ENCODE results near the gene CACNB2. TPM values are rescaled to one million over a fixed set of nuclear protein-coding genes. Genes with fewer than 3 reads are reported as not detected.

The CACNB2 gene
- total RNA-seq, 1 donor from 2014 or later = not detected

GRCh38 chr10:18400906-18401245, 260.7 kb downstream of the CACNB2 start:
- peaks cover 5% of the 10 kb centered on the region for H3K4me1 Mint-ChIP-seq
- peaks cover 10% of the 10 kb centered on the region for H3K27me3 Mint-ChIP-seq
- ATAC-seq (ENCODE audit: low read depth) = no peak

GRCh38 chr10:18401416-18402195, 261.4 kb downstream of the CACNB2 start:
- H3K27ac Mint-ChIP-seq = no peak overlapping the region

More at GRCh38 chr10:18400906-18401245, 260.7 kb downstream of the CACNB2 start:
- TF ChIP-seq CTCF (IDR thresholded peaks at IDR 0.05) = no peak
- H3K4me3 Mint-ChIP-seq = no peak overlapping the region
- no peak overlapping the region for H3K27ac Mint-ChIP-seq
- DNase-seq = no peak
- H3K9me3 Mint-ChIP-seq = no peaks in the 10 kb centered on the region
- ChIA-PET CTCF (no interaction called here), POLR2A (no interaction called here)
- intact Hi-C loops (cut with micrococcal nuclease) = no loop called here
- H3K36me3 Mint-ChIP-seq (ENCODE audit: low read depth) = no peaks in the 10 kb centered on the region

GRCh38 chr10:18402853-18403252, 262.6 kb downstream of the CACNB2 start:
- H3K9me3 Mint-ChIP-seq = no peaks in the 10 kb centered on the region
- CTCF ChIA-PET = no interaction called here
- no peaks in the 10 kb centered on the region for H3K36me3 Mint-ChIP-seq (ENCODE audit: low read depth)
- TF ChIP-seq CTCF (IDR thresholded peaks at IDR 0.05) = no peak
- DNase-seq = no peak
- H3K4me1 Mint-ChIP-seq = peaks cover 5% of the 10 kb centered on the region
- H3K27ac Mint-ChIP-seq = no peak overlapping the region
- intact Hi-C loops (cut with micrococcal nuclease) = no loop called here
- H3K27me3 Mint-ChIP-seq = peaks cover 10% of the 10 kb centered on the region
- H3K4me3 Mint-ChIP-seq = no peak overlapping the region
- no peak for ATAC-seq (ENCODE audit: low read depth)
- POLR2A ChIA-PET = no interaction called here

More at GRCh38 chr10:18401416-18402195, 261.4 kb downstream of the CACNB2 start:
- intact Hi-C loops (cut with micrococcal nuclease) = no loop called here
- TF ChIP-seq CTCF (IDR thresholded peaks at IDR 0.05) = no peak
- POLR2A ChIA-PET = no interaction called here
- H3K27me3 Mint-ChIP-seq = peaks cover 10% of the 10 kb centered on the region
- H3K4me3 Mint-ChIP-seq = no peak overlapping the region
- peaks cover 5% of the 10 kb centered on the region for H3K4me1 Mint-ChIP-seq
- DNase-seq (no peak), ATAC-seq (ENCODE audit: low read depth) (no peak)
- CTCF ChIA-PET = no interaction called here
- H3K36me3 Mint-ChIP-seq (ENCODE audit: low read depth) = no peaks in the 10 kb centered on the region
- no peaks in the 10 kb centered on the region for H3K9me3 Mint-ChIP-seq

GRCh38 chr10:18404530-18404929, 264.3 kb downstream of the CACNB2 start:
- POLR2A ChIA-PET = no interaction called here
- no peak for TF ChIP-seq CTCF (IDR thresholded peaks at IDR 0.05)
- H3K9me3 Mint-ChIP-seq = no peaks in the 10 kb centered on the region
- CTCF ChIA-PET = no interaction called here
- DNase-seq (no peak), ATAC-seq (ENCODE audit: low read depth) (no peak)
- H3K36me3 Mint-ChIP-seq (ENCODE audit: low read depth) = no peaks in the 10 kb centered on the region
- H3K4me1 Mint-ChIP-seq = peaks cover 5% of the 10 kb centered on the region
- no peak overlapping the region for H3K27ac Mint-ChIP-seq
- H3K27me3 Mint-ChIP-seq = peaks cover 10% of the 10 kb centered on the region
- no peak overlapping the region for H3K4me3 Mint-ChIP-seq
- intact Hi-C loops (cut with micrococcal nuclease) = no loop called here

GRCh38 chr10:18406136-18406535, 265.9 kb downstream of the CACNB2 start:
- POLR2A ChIA-PET = no interaction called here

More at GRCh38 chr10:18406136-18406535, 265.9 kb downstream of the CACNB2 start:
- H3K27me3 Mint-ChIP-seq = peaks cover 5% of the 10 kb centered on the region
- H3K27ac Mint-ChIP-seq = no peak overlapping the region
- H3K36me3 Mint-ChIP-seq (ENCODE audit: low read depth) = no peaks in the 10 kb centered on the region
- no peak for TF ChIP-seq CTCF (IDR thresholded peaks at IDR 0.05)
- intact Hi-C loops (cut with micrococcal nuclease) = no loop called here
- H3K4me3 Mint-ChIP-seq = no peak overlapping the region
- H3K9me3 Mint-ChIP-seq = no peaks in the 10 kb centered on the region
- H3K4me1 Mint-ChIP-seq = no peaks in the 10 kb centered on the region
- CTCF ChIA-PET = no interaction called here
- ATAC-seq (ENCODE audit: low read depth) = no peak
- DNase-seq = no peak
